Sigmoid colon (tissue), 7 donors: ENCODE results near the gene RNF157. TPM values are rescaled to one million over a fixed set of nuclear protein-coding genes. Genes with fewer than 3 reads are reported as not detected.

Source experiments
- DNase-seq: peaks from one replicate; pipeline ENCODE4 v3.0.0-alpha.2; 2019
- H3K27ac ChIP-seq, 4 donors: fragments of 200-600 bp; sonication (generic); one replicate each; pipeline ENCODE4 v1.5.1; 2016 to 2019; ENCODE audit warnings: mild to moderate bottlenecking in 1 of 4
- H3K27me3 ChIP-seq, 3 donors: fragments of 200-600 bp; sonication (generic); one replicate each; pipeline ENCODE4 v1.5.1; 2019; ENCODE audit warnings: mild to moderate bottlenecking in 1 of 3
- H3K36me3 ChIP-seq, 4 donors: fragments of 200-600 bp; sonication (generic); one replicate each; pipeline ENCODE4 v1.5.1; 2016 to 2019
- H3K4me1 ChIP-seq, 4 donors: fragments of 200-600 bp; sonication (generic); one replicate each; pipeline ENCODE4 v1.5.1; 2017 to 2019
- H3K4me3 ChIP-seq, 4 donors: fragments of 200-600 bp; sonication (generic); one replicate each; pipeline ENCODE4 v1.5.1; 2017 to 2019; ENCODE audit warnings: mild to moderate bottlenecking in 2 of 4, moderate library complexity in 1 of 4
- H3K9me3 ChIP-seq, 4 donors: fragments of 200-600 bp in 3 of 4; sonication (generic) in 3 of 4; one replicate each; pipeline versions ENCODE4 v1.5.1 to v1.6.1; 2013 to 2019
- CTCF ChIP-seq, 4 experiments: fragments of 450-650 bp in 3 of 4; fragments of 200-600 bp in 1 of 4; IDR thresholded peaks; one replicate each; pipeline ENCODE4 v1.5.1; 2016 to 2019; ENCODE audit warnings: antibody characterized with exemption in 4 of 4, mild to moderate bottlenecking in 3 of 4, moderate library complexity in 2 of 4
- EP300 ChIP-seq, 4 donors: sonication (generic); formaldehyde crosslinking; IDR thresholded peaks; one replicate each; pipeline ENCODE4 v1.6.1; 2017; ENCODE audit warnings: antibody characterized with exemption in 4 of 4
- POLR2A ChIP-seq, 2 donors: fragments of 450-650 bp; IDR thresholded peaks; one replicate each; pipeline ENCODE4 v1.6.1; 2016; ENCODE audit warnings: antibody characterized with exemption in 2 of 2, mild to moderate bottlenecking in 2 of 2, moderate library complexity in 2 of 2
- POLR2AphosphoS5 ChIP-seq, 4 donors: sonication (generic); formaldehyde crosslinking; IDR thresholded peaks; one replicate each; pipeline ENCODE4 v1.6.1; 2017; ENCODE audit warnings: antibody characterized with exemption in 4 of 4
- WGBS, 2 donors: extraction: QIAGEN DNeasy Blood & Tissue Kit; methylation state at CpG; one replicate each; pipeline ENCODE4 v1.1.7; 2013; 5-methylcytosine and 5-hydroxymethylcytosine counted together
- intact Hi-C: fragments of 100-400 bp; cut with DNase I; formaldehyde crosslinking; loops from one replicate; pipeline ENCODE4 v1.15.1; 2023
- polyA plus RNA-seq, 3 donors: library from polyadenylated mRNA; stranded (reverse); fragments of 200-250 nt; gene quantifications; one replicate each; pipeline ENCODE4 v1.2.3, GENCODE V29; 2013
- total RNA-seq, 4 donors: library from RNA; depleted of rRNA; stranded (reverse); fragments of >200 nt; gene quantifications; one replicate each; pipeline ENCODE4 v1.1.0, GENCODE V29; 2016
- donor health status: healthy with polysubstance abuse.
- donor health status: Bipolar disorder and iron deficiency.
- donor health status: healthy.

Gene RNF157
- total and polyA plus RNA-seq, 7 donors = 3.1 to 29.5 (median 6.0) TPM

GRCh38 chr17:76148015-76148326 is 92.3 kb downstream of the RNF157 start:
- Histone ChIP-seq H3K9me3 (no peaks in the 10 kb centered on the region), H3K27me3 (no peaks in the 10 kb centered on the region), H3K27ac (no peak overlapping the region), H3K36me3 (no peaks in the 10 kb centered on the region), H3K4me1 (peaks cover 0 to 18% (median 10%) of the 10 kb centered on the region in 4 donors), H3K4me3 (no peak overlapping the region)
- no peak for DNase-seq
- WGBS, 2 donors = 97 to 100% methylated on average over 1 of the region's 1 CpG
- TF ChIP-seq POLR2AphosphoS5 (IDR thresholded peaks at IDR 0.05) (no peak), CTCF (IDR thresholded peaks at IDR 0.05) (peak in 2 of 4 experiments; percentile 1 to 3)
- intact Hi-C loops = no loop called here

- peak in 3 of 4 experiments; percentile 39 to 52 (median 50) for TF ChIP-seq CTCF (IDR thresholded peaks at IDR 0.05)
- no peak for TF ChIP-seq EP300 (IDR thresholded peaks at IDR 0.05)
- no peak for TF ChIP-seq POLR2A (IDR thresholded peaks at IDR 0.05)
- no peak for TF ChIP-seq POLR2AphosphoS5 (IDR thresholded peaks at IDR 0.05)
- intact Hi-C loops = no loop called here
- whole genome bisulfite sequencing, 2 donors = 89% methylated on average over 13 of the region's 13 CpGs
- Histone ChIP-seq H3K4me3 (no peak overlapping the region), H3K9me3 (no peaks in the 10 kb centered on the region), H3K27me3 (no peaks in the 10 kb centered on the region), H3K4me1 (peaks cover 0 to 18% (median 10%) of the 10 kb centered on the region in 4 donors), H3K27ac (no peak overlapping the region), H3K36me3 (no peaks in the 10 kb centered on the region)
- peak; percentile 57 for DNase-seq
Observed at GRCh38 chr17:76147211-76148014, 92.9 kb downstream of the RNF157 start.

GRCh38 chr17:76146053-76146851 is 94.0 kb downstream of the RNF157 start:
- H3K9me3 ChIP-seq = no peaks in the 10 kb centered on the region
- H3K4me3 ChIP-seq = no peak overlapping the region
- no peaks in the 10 kb centered on the region for H3K36me3 ChIP-seq
- 89 to 92% methylated on average over 22 of the region's 22 CpGs for WGBS, 2 donors
- no peak for TF ChIP-seq CTCF (IDR thresholded peaks at IDR 0.05)
- TF ChIP-seq EP300 (IDR thresholded peaks at IDR 0.05) = no peak
- TF ChIP-seq POLR2AphosphoS5 (IDR thresholded peaks at IDR 0.05) = no peak
- TF ChIP-seq POLR2A (IDR thresholded peaks at IDR 0.05) = no peak
- H3K27ac ChIP-seq = no peak overlapping the region
- intact Hi-C loops = no loop called here
- peak; percentile 58 for DNase-seq
- H3K4me1 ChIP-seq = peaks cover 0 to 23% (median 18%) of the 10 kb centered on the region in 4 donors
- no peaks in the 10 kb centered on the region for H3K27me3 ChIP-seq

GRCh38 chr17:76145231-76146052 is 94.9 kb downstream of the RNF157 start:
- Histone ChIP-seq H3K27ac (no peak overlapping the region), H3K4me3 (no peak overlapping the region), H3K27me3 (peaks cover 0 to 2% (median 1%) of the 10 kb centered on the region in 3 donors), H3K4me1 (peaks cover 0 to 23% (median 20%) of the 10 kb centered on the region in 4 donors), H3K9me3 (no peaks in the 10 kb centered on the region), H3K36me3 (no peaks in the 10 kb centered on the region)
- TF ChIP-seq POLR2A (IDR thresholded peaks at IDR 0.05) = no peak
- no peak for TF ChIP-seq EP300 (IDR thresholded peaks at IDR 0.05)
- TF ChIP-seq POLR2AphosphoS5 (IDR thresholded peaks at IDR 0.05) = no peak
- no peak for TF ChIP-seq CTCF (IDR thresholded peaks at IDR 0.05)
- intact Hi-C loops = no loop called here
- WGBS, 2 donors = 58 to 89% methylated on average over 25 of the region's 25 CpGs
- DNase-seq = peak; percentile 61
